HUES6 (cell line): ENCODE results near the gene DDX24.

Source experiments
- H3K27ac ChIP-seq: 2 replicates; pipeline ENCODE4 v1.7.0; 2013; ENCODE audit warnings: low read depth, mild to moderate bottlenecking, low read length, inconsistent platforms
- H3K27me3 ChIP-seq: 2 replicates; pipeline ENCODE4 v1.6.1; 2013; ENCODE audit warnings: low read length; ENCODE audit not compliant: control insufficient read depth, insufficient read depth
- H3K36me3 ChIP-seq: 2 replicates; pipeline ENCODE4 v1.6.1; 2013; ENCODE audit warnings: low read length; ENCODE audit not compliant: control insufficient read depth, insufficient read depth
- H3K4me1 ChIP-seq: 2 replicates; pipeline ENCODE4 v1.6.1; 2013; ENCODE audit warnings: low read length; ENCODE audit not compliant: control insufficient read depth, insufficient read depth
- H3K4me3 ChIP-seq: 2 replicates; pipeline ENCODE4 v1.5.1; 2013; ENCODE audit warnings: low read depth, low read length
- H3K9ac ChIP-seq: one replicate; pipeline ENCODE4 v1.6.1; 2013; ENCODE audit warnings: mild to moderate bottlenecking, low read length
- H3K9me3 ChIP-seq: 2 replicates; pipeline ENCODE4 v1.6.1; 2013; ENCODE audit warnings: low read depth, low read length; ENCODE audit not compliant: control insufficient read depth, insufficient read depth

The DDX24 gene

GRCh38 chr14:94041551-94042346, 39.3 kb downstream of the DDX24 start:
- H3K4me3 ChIP-seq, result no peak overlapping the region
- H3K9ac ChIP-seq, result no peak overlapping the region
- no peak overlapping the region for H3K27ac ChIP-seq
- peaks cover 33% of the 10 kb centered on the region for H3K36me3 ChIP-seq
- no peaks in the 10 kb centered on the region for H3K27me3 ChIP-seq
- H3K4me1 ChIP-seq, result no peaks in the 10 kb centered on the region
- H3K9me3 ChIP-seq, result no peaks in the 10 kb centered on the region

GRCh38 chr14:94040796-94041195, 40.2 kb downstream of the DDX24 start:
- Histone ChIP-seq H3K27ac (no peak overlapping the region), H3K27me3 (no peaks in the 10 kb centered on the region), H3K9me3 (no peaks in the 10 kb centered on the region), H3K4me1 (no peaks in the 10 kb centered on the region), H3K36me3 (peaks cover 25% of the 10 kb centered on the region), H3K4me3 (no peak overlapping the region), H3K9ac (no peak overlapping the region)

- Histone ChIP-seq H3K4me3 (no peak overlapping the region), H3K36me3 (peaks cover 20% of the 10 kb centered on the region), H3K27ac (no peak overlapping the region), H3K27me3 (no peaks in the 10 kb centered on the region), H3K9me3 (no peaks in the 10 kb centered on the region), H3K4me1 (no peaks in the 10 kb centered on the region), H3K9ac (no peak overlapping the region)
Measured at GRCh38 chr14:94040247-94040646, 40.8 kb downstream of the DDX24 start.

- no peak overlapping the region for H3K4me3 ChIP-seq
- H3K4me1 ChIP-seq, result no peaks in the 10 kb centered on the region
- H3K9me3 ChIP-seq, result peaks cover 7% of the 10 kb centered on the region
- no peak overlapping the region for H3K9ac ChIP-seq
- no peaks in the 10 kb centered on the region for H3K27me3 ChIP-seq
- H3K36me3 ChIP-seq, result peaks cover 8% of the 10 kb centered on the region
- H3K27ac ChIP-seq, result no peak overlapping the region
Measured at GRCh38 chr14:94038921-94039629, 41.9 kb downstream of the DDX24 start.

DNA sequence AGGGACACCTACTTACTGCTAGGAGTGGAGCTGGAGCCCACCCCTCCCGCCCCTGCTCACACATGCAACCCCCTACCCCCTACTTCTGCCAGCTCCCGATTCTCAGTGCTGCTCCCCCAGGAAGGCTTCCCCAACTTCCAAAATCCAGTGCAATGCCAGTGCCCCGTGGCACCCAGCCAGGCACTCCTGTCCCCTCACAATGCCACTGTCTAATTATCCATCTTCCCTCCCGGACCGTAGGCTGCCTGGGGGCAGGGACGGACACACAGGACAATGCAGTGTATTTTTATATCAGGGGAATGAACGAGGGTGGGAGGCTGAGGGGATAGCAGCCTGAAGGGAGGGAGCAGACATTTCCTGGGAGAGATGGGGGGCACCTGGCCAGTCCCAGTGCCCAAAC, 42.5 kb downstream of the DDX24 start:
- no peak overlapping the region for H3K4me3 ChIP-seq
- H3K27ac ChIP-seq, result no peak overlapping the region
- H3K9me3 ChIP-seq, result peaks cover 7% of the 10 kb centered on the region
- H3K4me1 ChIP-seq, result no peaks in the 10 kb centered on the region
- H3K36me3 ChIP-seq, result peaks cover 3% of the 10 kb centered on the region
- H3K27me3 ChIP-seq, result no peaks in the 10 kb centered on the region
- H3K9ac ChIP-seq, result no peak overlapping the region

GRCh38 chr14:94037954-94038353, 43.0 kb downstream of the DDX24 start:
- peaks cover 7% of the 10 kb centered on the region for H3K9me3 ChIP-seq
- no peaks in the 10 kb centered on the region for H3K36me3 ChIP-seq
- no peak overlapping the region for H3K4me3 ChIP-seq
- no peaks in the 10 kb centered on the region for H3K4me1 ChIP-seq
- no peak overlapping the region for H3K27ac ChIP-seq
- no peaks in the 10 kb centered on the region for H3K27me3 ChIP-seq
- no peak overlapping the region for H3K9ac ChIP-seq

- Histone ChIP-seq H3K27ac (no peak overlapping the region), H3K4me3 (no peak overlapping the region), H3K27me3 (no peaks in the 10 kb centered on the region), H3K36me3 (no peaks in the 10 kb centered on the region), H3K9me3 (peaks cover 7% of the 10 kb centered on the region), H3K9ac (no peak overlapping the region), H3K4me1 (no peaks in the 10 kb centered on the region)
Measured at GRCh38 chr14:94036313-94037167, 44.5 kb downstream of the DDX24 start.

DNA sequence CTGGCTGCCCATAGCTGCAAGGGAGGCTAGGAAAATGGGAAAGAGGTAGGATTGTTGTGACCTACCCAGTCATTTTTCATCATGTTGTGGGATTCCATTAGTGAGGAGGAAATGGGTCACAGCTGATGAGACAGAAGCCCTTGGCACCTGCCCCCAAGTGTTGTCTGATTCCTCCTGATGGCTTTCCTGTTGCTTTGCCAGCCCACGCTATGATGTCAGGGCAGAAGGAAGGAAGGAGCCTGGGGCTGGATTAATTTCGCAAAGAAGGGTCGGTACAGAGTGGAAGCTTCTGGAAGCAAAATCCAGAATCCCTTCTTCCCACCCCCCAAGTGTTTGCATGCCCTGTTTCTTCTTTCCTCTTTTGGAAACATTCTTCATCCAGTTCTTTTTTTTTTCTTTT, 46.1 kb downstream of the DDX24 start:
- H3K9ac ChIP-seq, result no peak overlapping the region
- no peaks in the 10 kb centered on the region for H3K36me3 ChIP-seq
- H3K4me3 ChIP-seq, result no peak overlapping the region
- no peak overlapping the region for H3K27ac ChIP-seq
- no peaks in the 10 kb centered on the region for H3K4me1 ChIP-seq
- H3K9me3 ChIP-seq, result peaks cover 7% of the 10 kb centered on the region
- no peaks in the 10 kb centered on the region for H3K27me3 ChIP-seq

DNA sequence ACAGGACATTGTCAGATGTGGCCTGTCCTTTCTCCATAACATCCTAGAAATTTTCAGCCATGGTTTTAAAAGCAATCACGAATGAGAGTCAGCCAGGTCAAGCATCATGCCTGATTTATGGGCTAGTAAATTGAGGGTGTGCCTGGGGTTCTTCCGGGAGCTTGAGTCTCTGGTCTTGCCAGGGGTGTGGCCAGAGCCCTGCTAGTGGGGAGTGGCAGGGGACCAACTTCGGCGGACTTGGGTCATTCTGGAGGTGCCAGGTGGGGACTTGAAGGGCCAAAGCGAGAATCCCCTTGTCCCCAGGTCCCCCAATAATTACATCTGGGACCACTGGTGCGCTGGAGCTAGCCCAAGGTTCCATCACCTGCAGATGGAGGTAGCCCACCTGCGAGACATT, 49.1 kb downstream of the DDX24 start:
- no peaks in the 10 kb centered on the region for H3K36me3 ChIP-seq
- peaks cover 7% of the 10 kb centered on the region for H3K9me3 ChIP-seq
- no peak overlapping the region for H3K9ac ChIP-seq
- H3K27ac ChIP-seq, result no peak overlapping the region
- no peak overlapping the region for H3K4me3 ChIP-seq
- peaks cover 3% of the 10 kb centered on the region; the same call in 1 of the 2 replicates for H3K27me3 ChIP-seq
- no peaks in the 10 kb centered on the region for H3K4me1 ChIP-seq

DNA sequence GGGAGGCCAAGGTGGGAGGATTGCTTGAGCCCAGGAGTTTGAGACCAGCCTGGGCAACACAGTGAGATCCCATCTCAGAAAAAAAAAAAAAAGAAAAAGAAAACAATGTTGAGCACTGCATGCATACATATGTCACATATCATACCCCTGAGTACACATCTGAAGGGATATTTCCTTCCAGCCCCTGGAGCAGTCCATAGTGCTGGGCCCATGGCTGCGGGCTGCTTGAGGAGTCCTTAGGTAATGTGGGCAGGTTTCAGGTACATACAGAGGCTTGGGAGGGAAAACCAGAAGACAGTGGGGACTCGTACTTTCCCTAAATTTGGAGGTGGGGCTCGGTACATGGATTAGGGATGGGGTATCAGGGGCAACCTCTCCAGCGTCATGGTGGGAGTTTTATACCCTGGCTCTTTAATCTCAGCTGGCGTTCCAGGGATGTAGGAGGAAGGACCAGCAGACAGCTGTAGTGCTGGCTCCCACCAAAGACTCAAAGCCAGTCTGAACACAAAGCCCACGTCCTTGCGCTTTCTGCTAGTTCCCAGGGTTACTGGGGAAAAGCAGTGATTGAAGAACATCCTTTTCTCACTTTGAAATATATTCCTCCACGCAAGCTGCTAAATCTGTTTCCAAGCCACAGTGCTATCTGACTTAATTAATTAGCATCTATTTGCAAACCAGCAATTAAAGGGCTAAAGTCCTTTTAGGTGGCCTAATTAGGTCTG, 49.7 kb downstream of the DDX24 start:
- Histone ChIP-seq H3K4me1 (no peaks in the 10 kb centered on the region), H3K9me3 (peaks cover 7% of the 10 kb centered on the region), H3K27ac (no peak overlapping the region), H3K36me3 (no peaks in the 10 kb centered on the region), H3K9ac (no peak overlapping the region), H3K27me3 (peaks cover 4% of the 10 kb centered on the region; the same call in 1 of the 2 replicates), H3K4me3 (no peak overlapping the region)
